HG03342 (cell line): ENCODE measurements around the gene CTRB1.

Source experiments
- ATAC-seq: cut with Tn5 transposase; IDR thresholded peaks from one replicate; pipeline ENCODE4 v1.9.1; 2021; ENCODE audit warnings: mild to moderate bottlenecking, moderate library complexity; ENCODE audit not compliant: unreplicated experiment

Gene CTRB1

GRCh38 chr16:75218256-75219076, at the start of gene CTRB1:
CTRB1 (plus strand) TSS chr16:75218988; CDS start chr16:75219008, 20 bp downstream.
- peak; percentile 69 for ATAC-seq

DNA sequence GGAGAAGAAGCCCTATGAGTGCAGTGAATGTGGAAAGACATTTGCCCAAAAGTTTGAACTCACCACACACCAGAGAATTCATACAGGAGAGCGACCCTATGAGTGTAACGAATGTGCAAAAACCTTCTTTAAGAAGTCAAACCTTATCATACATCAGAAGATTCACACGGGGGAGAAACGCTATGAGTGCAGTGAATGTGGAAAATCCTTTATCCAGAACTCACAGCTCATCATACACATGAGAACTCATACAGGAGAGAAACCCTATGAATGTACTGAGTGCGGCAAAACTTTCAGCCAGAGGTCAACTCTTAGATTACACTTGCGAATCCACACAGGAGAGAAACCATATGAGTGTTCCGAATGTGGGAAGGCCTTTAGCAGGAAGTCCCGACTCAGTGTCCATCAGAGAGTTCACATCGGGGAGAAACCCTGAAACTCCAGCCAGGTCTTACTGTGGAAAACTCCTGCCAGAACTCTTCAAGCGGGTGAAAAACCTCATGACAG, 48.8 kb upstream of the CTRB1 start:
- no peak for ATAC-seq

- ATAC-seq: no peak
Observed at GRCh38 chr16:75172578-75172977, 46.2 kb upstream of the CTRB1 start.

- no peak for ATAC-seq
Observed at GRCh38 chr16:75175074-75175473, 43.7 kb upstream of the CTRB1 start.

- no peak for ATAC-seq
Observed at GRCh38 chr16:75176926-75177325, 41.9 kb upstream of the CTRB1 start.

DNA sequence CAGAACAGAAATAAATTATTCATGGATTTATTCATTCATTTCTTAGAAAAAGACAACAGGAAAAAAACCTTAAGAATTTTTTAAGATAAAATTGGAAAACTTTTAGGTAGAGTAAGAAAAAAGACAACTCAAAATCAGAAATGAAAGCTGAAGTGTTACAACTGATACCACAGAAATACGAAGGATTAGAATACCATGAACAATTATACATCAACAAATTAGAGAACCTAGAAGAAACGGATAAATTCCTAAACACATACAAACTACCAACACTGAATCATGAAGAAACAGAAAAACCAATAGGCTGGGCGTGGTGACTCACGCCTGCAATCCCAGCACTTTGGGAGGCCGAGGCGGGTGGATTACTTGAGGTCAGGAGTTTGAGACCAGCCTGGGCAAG, 39.6 kb upstream of the CTRB1 start:
- ATAC-seq: no peak

DNA sequence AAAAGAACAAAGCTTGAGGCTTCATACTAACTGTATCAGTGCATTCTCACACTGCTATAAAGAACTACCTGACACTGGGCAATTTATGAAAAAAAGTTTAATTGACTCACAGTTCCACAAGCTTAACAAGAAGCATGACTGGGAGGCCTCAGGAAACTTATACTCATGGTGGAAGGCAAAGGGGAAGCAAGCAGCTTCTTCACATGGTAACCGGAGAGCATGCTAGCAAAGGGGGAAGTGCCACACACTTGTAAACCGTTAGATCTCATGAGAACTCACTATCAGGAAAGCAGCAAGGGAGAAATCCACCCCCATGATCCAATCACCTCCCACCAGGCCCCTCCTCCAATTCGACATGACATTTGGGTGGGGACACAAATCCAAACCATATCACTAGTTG, 37.2 kb upstream of the CTRB1 start:
- ATAC-seq: no peak

DNA sequence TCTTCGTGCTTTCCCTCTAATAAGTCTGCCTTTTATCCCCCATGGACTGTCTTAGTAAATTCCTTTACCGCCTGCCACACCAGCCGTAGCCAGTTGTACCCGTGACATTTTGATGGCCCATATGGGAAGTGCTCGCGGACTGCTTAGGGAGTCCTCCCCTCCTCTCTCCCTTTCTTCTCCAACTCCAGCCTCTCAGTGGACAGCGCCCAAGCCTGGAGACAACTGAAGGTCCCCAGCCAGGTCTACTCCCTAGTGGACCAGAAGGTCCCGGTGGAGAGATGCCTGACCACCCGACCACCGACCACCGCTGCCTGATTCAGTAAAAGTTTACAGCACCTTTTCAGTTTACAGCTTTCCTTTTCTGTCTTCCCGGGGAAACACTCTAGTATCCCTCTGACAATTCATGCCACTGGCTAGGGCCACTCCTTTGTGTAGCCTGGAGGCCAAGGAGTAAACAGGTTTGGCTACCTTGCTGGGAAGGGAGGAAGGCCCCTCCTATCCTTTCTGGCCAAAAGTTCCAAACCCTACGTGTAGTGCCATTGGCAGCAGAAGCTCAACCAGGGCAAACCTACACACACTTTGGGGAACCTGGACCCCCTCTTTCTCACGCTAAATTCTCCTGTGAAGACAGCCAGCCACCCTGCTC, 29.8 kb upstream of the CTRB1 start:
- ATAC-seq: no peak

- ATAC-seq: no peak
Observed at GRCh38 chr16:75189638-75190245, 29.0 kb upstream of the CTRB1 start.

DNA sequence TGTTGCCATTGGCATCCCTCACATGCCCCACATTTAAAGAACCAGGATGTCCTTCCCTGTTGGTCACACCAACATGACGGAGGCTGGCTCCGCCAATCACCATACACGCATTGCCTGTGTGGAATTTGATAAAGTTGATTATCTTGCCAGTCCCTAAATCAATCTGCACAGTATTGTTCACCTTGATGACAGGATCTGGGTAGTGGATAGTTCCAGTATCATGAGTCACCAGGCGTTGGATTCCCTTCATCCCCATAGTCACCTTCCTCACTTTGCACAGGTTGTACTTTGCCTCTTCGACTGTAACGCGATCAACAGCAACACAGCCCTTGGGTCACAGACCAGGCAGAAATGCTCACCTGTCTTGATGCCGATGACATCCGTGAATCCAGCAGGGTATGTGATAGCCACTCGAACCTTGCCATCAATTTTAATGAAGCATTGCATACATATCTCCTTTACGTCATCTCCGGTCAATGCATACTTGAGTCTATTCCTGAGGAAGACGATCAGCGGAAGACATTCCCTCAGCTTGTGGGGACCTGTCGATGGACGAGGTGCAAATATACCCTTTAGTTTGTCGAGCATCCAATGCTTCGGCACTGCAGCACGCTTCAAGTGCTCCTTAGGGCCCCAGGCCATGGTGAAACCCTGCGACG, 26.1 kb upstream of the CTRB1 start:
- no peak for ATAC-seq

DNA sequence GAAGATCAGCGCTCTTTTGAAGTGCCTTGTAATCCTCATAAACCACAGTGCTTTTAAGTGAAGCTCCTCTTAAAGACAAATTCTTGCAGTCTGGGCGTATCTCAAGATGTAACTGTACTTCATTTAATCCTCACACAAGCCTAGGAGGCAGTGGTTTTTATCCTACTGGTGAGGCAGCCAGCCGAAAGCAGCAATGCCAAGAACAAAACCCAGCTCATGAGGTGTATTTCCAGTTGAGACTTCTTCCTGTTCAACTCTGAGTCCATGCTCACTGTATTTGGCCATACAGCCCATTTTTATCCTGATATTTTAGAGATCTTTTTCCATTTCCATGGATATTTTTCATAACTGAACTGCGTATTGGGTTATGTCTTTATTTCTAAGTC, 25.5 kb upstream of the CTRB1 start:
- no peak for ATAC-seq

DNA sequence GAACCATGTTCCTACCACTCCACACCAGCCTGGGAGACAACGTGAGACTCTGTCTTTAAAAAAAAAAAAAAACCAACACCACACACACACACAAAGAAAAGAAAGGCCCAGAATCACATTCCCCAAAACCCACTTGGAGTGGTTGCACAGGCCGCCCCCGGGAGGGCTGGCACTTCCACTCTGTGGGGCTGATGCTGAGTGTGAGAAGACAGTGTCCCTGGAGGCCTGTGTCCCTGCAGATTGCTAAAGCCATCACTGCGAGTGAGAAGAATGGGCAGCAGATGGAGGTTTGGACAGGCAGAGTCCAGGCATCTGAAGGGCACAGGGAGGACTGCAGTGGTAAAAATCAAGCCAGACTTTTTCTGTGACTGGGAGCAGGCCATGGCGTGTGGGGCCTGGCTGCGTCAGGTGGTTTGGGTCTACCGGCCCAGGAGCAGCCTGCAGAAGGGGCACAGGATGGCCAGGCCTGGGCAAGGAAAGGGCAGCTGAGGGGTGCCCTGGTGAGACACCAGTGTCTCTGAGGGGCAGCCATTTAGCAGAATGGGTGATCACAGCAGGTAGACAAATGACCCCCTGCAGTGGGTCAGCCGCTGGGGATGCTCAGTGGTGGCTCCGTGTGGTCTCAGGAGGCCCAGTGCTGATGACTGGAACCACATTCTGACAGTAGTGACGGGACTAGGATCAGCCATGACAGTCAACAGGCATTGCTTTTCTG, 24.9 kb upstream of the CTRB1 start:
- ATAC-seq: no peak

- no peak for ATAC-seq
Observed at GRCh38 chr16:75195811-75196790, 22.7 kb upstream of the CTRB1 start.

DNA sequence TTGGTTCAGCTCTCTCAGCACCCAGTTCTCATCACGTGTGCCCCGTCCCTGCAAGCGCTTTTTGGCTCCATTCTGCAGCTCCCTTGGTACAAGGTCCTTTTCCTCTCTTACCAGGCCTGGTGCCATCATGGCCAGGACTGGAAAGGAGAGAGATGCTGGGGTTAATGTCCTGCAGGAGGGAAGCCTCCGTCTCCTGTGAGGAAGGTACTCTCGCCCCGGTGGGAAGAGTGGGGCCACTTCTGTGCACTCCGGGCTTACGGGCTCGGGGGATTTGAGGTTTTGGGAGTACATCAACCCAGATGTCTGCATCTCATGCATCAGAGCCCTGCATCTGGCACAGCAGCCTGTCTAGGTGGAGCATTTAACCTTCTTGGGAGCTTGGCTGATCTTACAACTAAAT, 22.0 kb upstream of the CTRB1 start:
- ATAC-seq: no peak

DNA sequence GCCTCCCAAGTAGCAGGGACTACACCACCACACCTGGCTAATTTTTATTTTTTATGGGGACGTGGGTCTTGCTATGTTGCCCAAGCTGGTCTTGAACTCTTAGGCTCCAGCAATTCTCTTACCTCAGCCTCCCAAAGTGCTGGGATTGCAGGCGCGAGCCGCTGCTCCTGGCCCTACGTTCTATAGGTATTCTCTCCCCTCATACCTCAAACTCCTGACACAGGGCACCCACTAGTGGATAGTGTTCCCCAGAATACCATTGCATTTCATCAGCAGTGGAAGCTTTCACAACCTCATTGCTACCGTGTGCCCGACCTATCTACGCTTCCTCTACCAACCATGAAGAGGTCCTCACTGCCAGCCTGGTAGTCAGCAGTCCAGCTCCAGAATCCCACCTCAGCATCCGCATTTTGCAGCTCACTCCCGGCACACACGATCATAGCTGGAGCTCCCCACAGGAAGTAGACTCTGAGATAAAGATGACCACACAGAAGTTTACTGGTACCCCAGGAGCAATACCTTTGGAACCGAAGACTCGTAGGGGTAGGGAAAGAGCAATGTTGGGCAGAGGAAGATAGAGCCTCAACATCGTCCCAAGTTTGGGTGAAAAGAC, 21.2 kb upstream of the CTRB1 start:
- no peak for ATAC-seq

GRCh38 chr16:75198135-75198600, 20.6 kb upstream of the CTRB1 start:
- no peak for ATAC-seq

DNA sequence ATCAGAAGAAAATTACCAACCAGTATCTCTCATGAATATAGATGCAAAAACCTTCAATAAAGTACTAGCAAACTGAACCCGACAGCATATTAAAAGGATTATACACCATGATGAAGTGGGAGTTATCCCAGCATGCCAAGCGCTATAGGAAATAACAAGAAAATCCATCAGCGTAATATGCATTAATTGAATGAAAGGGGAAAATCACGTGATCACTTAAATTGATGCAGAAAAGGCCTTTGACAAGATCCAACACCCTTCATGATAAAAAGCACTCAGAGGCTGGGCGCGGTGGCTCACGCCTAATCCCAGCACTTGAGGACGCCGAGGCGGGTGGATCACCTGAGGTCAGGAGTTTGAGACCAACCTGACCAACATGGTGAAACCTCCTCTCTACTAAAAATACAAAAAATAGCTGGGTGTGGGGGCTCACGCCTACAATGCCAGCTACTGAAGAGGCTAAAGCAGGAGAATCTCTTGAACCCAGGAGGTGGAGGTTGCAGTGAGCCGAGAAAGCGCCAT, 16.7 kb upstream of the CTRB1 start:
- no peak for ATAC-seq

DNA sequence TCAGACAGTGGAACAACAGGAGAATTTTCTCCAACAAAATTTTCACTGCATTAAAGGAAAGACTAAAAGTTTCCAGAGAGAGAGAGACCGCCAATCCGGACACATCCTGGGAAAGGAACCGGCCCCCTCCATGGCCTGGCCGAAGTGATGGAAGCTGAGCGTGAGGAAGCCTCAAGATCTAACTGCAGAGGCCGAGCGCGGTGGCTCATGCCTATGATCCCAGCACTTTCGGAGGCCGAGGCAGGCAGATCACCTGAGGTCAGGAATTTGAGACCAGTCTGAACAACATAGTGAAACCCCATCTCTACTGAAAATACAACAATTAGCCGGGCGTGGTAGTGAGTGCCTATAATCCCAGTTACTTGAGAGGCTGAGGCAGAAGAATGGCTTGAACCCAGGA, 15.7 kb upstream of the CTRB1 start:
- ATAC-seq: no peak
